Urinary bladder (tissue), 4 donors: ENCODE measurements around the gene COMTD1. TPM values are rescaled to one million over a fixed set of nuclear protein-coding genes. Genes with fewer than 3 reads are reported as not detected.

Experiments used
- DNase-seq: peaks from one replicate; pipeline ENCODE4 v3.0.0-alpha.2; 2015; ENCODE audit errors: extremely low spot score
- H3K27ac ChIP-seq: one replicate; pipeline ENCODE4 v1.5.1; 2013; ENCODE audit warnings: low read depth, mild to moderate bottlenecking, moderate library complexity
- H3K36me3 ChIP-seq: one replicate; pipeline ENCODE4 v1.6.1; 2013; ENCODE audit warnings: mild to moderate bottlenecking, moderate library complexity; ENCODE audit not compliant: insufficient read depth
- H3K4me1 ChIP-seq: one replicate; pipeline ENCODE4 v1.6.1; 2013; ENCODE audit warnings: mild to moderate bottlenecking, moderate library complexity; ENCODE audit not compliant: insufficient read depth
- H3K4me3 ChIP-seq: one replicate; pipeline ENCODE4 v1.5.1; 2013; ENCODE audit warnings: low read depth, low read length
- WGBS: extraction: QIAGEN DNeasy Blood & Tissue Kit; methylation state at CpG from one replicate; pipeline ENCODE4 v1.1.7; 2013; 5-methylcytosine and 5-hydroxymethylcytosine counted together
- polyA plus RNA-seq: library from polyadenylated mRNA; stranded (reverse); fragments of 200-250 nt; gene quantifications from one replicate; pipeline ENCODE4 v1.2.3, GENCODE V29; 2013
- small RNA-seq: library from RNA; depleted of rRNA; stranded (forward); fragments of <200 nt; gene quantifications from one replicate; pipeline ENCODE3, GENCODE V24; 2014
- total RNA-seq: library from RNA; depleted of rRNA; stranded (reverse); fragments of >200 nt; gene quantifications from one replicate; pipeline ENCODE4 v1.2.3, GENCODE V29; 2014
- donor health status: healthy with polysubstance abuse.
- donor health status: healthy.

The COMTD1 gene
- total and polyA plus RNA-seq, 2 donors: 2.3 to 16.3 TPM

GRCh38 chr10:75187961-75188426, 47.8 kb downstream of the COMTD1 start:
- Histone ChIP-seq H3K27ac (no peak overlapping the region), H3K4me1 (no peaks in the 10 kb centered on the region), H3K36me3 (no peaks in the 10 kb centered on the region), H3K4me3 (no peak overlapping the region)
- DNase-seq: no peak
- 79% methylated on average over 3 of the region's 3 CpGs for WGBS

DNA sequence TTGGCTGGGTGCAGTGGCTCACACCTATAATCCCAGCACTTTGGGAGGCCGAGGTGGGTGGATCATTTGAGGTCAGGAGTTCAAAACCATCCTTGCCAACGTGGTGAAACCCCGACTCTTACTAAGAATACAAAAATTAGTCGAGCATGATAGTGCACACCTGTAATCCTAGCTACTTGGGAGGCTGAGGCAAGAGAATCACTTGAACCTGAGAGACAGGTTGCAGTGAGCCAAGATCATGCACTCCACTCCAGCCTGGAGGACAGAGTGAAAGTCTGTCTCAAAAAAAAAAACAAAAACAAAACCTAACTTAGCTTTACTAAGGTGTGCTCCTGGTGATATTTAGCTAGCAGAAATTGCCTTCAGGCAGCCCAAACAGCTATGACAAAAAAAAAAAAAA, 49.4 kb downstream of the COMTD1 start:
- H3K27ac ChIP-seq: no peak overlapping the region
- H3K4me1 ChIP-seq: no peaks in the 10 kb centered on the region
- WGBS: 68% methylated on average over 4 of the region's 4 CpGs
- H3K4me3 ChIP-seq: no peak overlapping the region
- no peaks in the 10 kb centered on the region for H3K36me3 ChIP-seq
- DNase-seq: no peak

Small RNA genes within 50 kb of the gene (small RNA-seq; reads per million reads assigned to genes)
- gene HMGA1P5 (not detected), gene RPL39P25 (not detected)

Other genes starting within 250 kb of the COMTD1 start
- gene SAMD8, start 124.3 kb downstream of the COMTD1 start, total RNA-seq: 42.2 TPM
- gene SAMD8, start 124.3 kb downstream of the COMTD1 start, polyA plus RNA-seq: 12.0 TPM
- 127 TPM for gene VDAC2, start 25.2 kb downstream of the COMTD1 start, total RNA-seq
- gene VDAC2, start 25.2 kb downstream of the COMTD1 start, polyA plus RNA-seq: 209 TPM
- 12.1 TPM for gene ZNF503, start 165.8 kb upstream of the COMTD1 start, total RNA-seq
- 31.1 TPM for gene ZNF503, start 165.8 kb upstream of the COMTD1 start, polyA plus RNA-seq
- 17.7 TPM for gene LRMDA, start 195.7 kb upstream of the COMTD1 start, total RNA-seq
- 7.9 TPM for gene LRMDA, start 195.7 kb upstream of the COMTD1 start, polyA plus RNA-seq